ENCODE data around the gene PACSIN1. TPM values are rescaled to one million over a fixed set of nuclear protein-coding genes. Genes with fewer than 3 reads are reported as not detected.

Gene PACSIN1
- total RNA-seq, 1 experiment from 2014 or later, result 5.0 TPM

DNA sequence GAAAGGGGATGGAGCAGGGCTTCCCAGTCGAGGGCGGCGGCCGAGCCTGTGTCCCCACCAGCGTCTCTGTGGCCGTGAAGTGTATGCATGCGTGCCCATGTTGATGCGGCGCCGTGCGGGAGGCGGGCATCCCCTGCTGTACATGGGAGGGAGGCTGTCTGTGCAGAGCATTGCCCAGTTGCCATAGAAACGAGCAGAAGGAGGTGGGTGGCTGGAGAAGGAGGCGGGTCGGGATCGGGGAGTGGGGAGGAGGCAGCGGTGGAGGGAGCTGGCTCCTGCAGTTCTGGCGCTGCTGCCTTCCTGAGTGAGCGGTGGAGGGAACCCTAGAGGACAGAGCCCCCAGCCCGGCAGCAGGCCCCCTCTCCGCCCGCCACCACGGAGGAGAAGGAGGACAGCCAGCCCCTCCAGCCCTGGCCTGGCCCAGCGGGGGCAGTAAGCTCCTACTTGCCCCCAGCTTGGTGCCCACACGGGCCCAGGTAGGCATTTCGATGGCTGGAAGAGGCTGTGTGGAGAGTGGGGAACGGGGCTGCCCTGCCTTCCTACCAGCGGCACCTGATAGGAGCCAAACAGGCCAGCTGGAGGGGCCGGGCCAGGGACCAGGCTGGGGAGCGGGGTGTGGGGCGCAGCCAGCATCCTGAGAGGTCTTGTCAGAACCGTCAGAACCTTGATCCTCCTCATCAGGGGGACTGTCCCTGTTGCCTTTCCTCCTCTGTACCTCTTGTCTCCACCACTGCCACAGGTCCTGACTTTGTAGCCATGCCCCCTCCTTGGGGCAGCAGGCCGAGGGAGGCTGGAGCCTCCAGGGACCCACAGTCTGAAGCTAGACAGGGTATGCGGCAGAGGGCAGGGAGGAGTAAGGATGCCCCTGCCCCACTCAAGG, 49.0 kb downstream of the PACSIN1 start:
- TF ChIP-seq, protein P1, sequence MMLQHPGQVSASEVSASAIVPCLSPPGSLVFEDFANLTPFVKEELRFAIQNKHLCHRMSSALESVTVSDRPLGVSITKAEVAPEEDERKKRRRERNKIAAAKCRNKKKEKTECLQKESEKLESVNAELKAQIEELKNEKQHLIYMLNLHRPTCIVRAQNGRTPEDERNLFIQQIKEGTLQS (IDR thresholded peaks at IDR 0.05), result no peak
- TF ChIP-seq EZH2phosphoT487 (IDR thresholded peaks at IDR 0.05; ENCODE audit: borderline replicate concordance) (no peak), EZH2 (IDR thresholded peaks at IDR 0.05) (no peak), POLR2A (IDR thresholded peaks at IDR 0.05; ENCODE audit: borderline replicate concordance, extremely low read depth, insufficient read depth, insufficient read length) (no peak), EGR1 (IDR thresholded peaks at IDR 0.05; ENCODE audit: low read depth) (no peak), FOSL1 (IDR thresholded peaks at IDR 0.05; ENCODE audit: low read depth) (no peak), CBX3 (IDR thresholded peaks at IDR 0.05; ENCODE audit: low read depth) (no peak), RAD21 (IDR thresholded peaks at IDR 0.05; ENCODE audit: low read depth) (no peak)
- TF ChIP-seq, protein P2, sequence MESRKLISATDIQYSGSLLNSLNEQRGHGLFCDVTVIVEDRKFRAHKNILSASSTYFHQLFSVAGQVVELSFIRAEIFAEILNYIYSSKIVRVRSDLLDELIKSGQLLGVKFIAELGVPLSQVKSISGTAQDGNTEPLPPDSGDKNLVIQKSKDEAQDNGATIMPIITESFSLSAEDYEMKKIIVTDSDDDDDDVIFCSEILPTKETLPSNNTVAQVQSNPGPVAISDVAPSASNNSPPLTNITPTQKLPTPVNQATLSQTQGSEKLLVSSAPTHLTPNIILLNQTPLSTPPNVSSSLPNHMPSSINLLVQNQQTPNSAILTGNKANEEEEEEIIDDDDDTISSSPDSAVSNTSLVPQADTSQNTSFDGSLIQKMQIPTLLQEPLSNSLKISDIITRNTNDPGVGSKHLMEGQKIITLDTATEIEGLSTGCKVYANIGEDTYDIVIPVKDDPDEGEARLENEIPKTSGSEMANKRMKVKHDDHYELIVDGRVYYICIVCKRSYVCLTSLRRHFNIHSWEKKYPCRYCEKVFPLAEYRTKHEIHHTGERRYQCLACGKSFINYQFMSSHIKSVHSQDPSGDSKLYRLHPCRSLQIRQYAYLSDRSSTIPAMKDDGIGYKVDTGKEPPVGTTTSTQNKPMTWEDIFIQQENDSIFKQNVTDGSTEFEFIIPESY (IDR thresholded peaks at IDR 0.05; ENCODE audit: extremely low read depth, insufficient replicate concordance, low read length), result no peak
- ChIA-PET POLR2A (no interaction called here), RAD21 (ENCODE audit: low non-redundant PET in 1 of 2, low total read pairs in 2 of 2, uncharacterized antibody in 2 of 2, unreplicated experiment in 2 of 2) (no interaction called here), CTCF (no interaction called here)
- DNase-seq (ENCODE audit: low read depth, low spot score) (no peak), ATAC-seq (no peak)
- Histone ChIP-seq H3K4me1 (ENCODE audit: control insufficient read depth in 1 of 2, insufficient read depth in 2 of 2, low read length in 2 of 2) (no peaks in the 10 kb centered on the region), H3K4me3 (replicated peaks in 1 of 2; ENCODE audit: low read depth in 1 of 2, low read length in 2 of 2) (no peak overlapping the region), H3K9ac (ENCODE audit: low read length) (no peak overlapping the region), H2AFZ (ENCODE audit: low read depth, low read length, poor library complexity, severe bottlenecking) (no peak overlapping the region), H3K4me2 (ENCODE audit: low read length) (no peak overlapping the region), H3K9me3 (ENCODE audit: control insufficient read depth in 1 of 2, insufficient read depth in 1 of 2, low read depth in 1 of 2, low read length in 2 of 2) (no peaks in the 10 kb centered on the region), H4K20me1 (ENCODE audit: insufficient read depth) (no peaks in the 10 kb centered on the region), H3K9me2 (ENCODE audit: insufficient read depth) (no peaks in the 10 kb centered on the region), H3K27ac (ENCODE audit: low read depth, low read length) (no peak overlapping the region), H3K27me3 (ENCODE audit: insufficient read depth, low read length) (no peaks in the 10 kb centered on the region), H3K36me3 (ENCODE audit: control insufficient read depth in 1 of 2, insufficient read depth in 2 of 2, low read length in 2 of 2) (no peaks in the 10 kb centered on the region), H3K79me2 (ENCODE audit: insufficient read depth, low read length) (no peaks in the 10 kb centered on the region)
- intact Hi-C loops (cut with micrococcal nuclease), result no loop called here
- BruUV-seq (replicated peaks), result no TSS peak
